ENCODE results near the gene PLIN3.
"Not testable (repeated sequence)": the region's sequence is repeated elsewhere in the genome, so short reads cannot be mapped to it uniquely, and the experiment has no call there.

GRCh38 chr19:4805140-4805539, 62.3 kb downstream of the PLIN3 start:
- not testable (repeated sequence) for TF ChIP-seq EZH2 (IDR thresholded peaks at IDR 0.05; ENCODE audit: insufficient read depth, low read length); CTCF (IDR thresholded peaks at IDR 0.05; ENCODE audit: insufficient read depth, low read depth, low read length)

All from astrocyte (in vitro differentiated cells and primary cell).